GM21576 (cell line): ENCODE data around the gene SMC5.
"Not testable (repeated sequence)": the region's sequence is repeated elsewhere in the genome, so short reads cannot be mapped to it uniquely, and the experiment has no call there.

Source experiments
- ATAC-seq: cut with Tn5 transposase; IDR thresholded peaks from one replicate; pipeline ENCODE4 v1.9.1; 2021; ENCODE audit warnings: mild to moderate bottlenecking, moderate library complexity; ENCODE audit not compliant: unreplicated experiment

The SMC5 gene

GRCh38 chr9:70258692-70259511 is at the start of gene SMC5:
TSS of gene SMC5 (plus strand) at chr9:70258978. CDS start at chr9:70259079, 101 bp downstream.
- peak; percentile 81 for ATAC-seq

GRCh38 chr9:70217029-70217428 is 41.7 kb upstream of the SMC5 start:
- ATAC-seq = no peak

- no peak for ATAC-seq
Observed at GRCh38 chr9:70218767-70219166, 40.0 kb upstream of the SMC5 start.

GRCh38 chr9:70220216-70220615 is 38.6 kb upstream of the SMC5 start:
- no peak for ATAC-seq

GRCh38 chr9:70222354-70222753 is 36.4 kb upstream of the SMC5 start:
- no peak for ATAC-seq

- no peak for ATAC-seq
Observed at GRCh38 chr9:70228118-70228517, 30.7 kb upstream of the SMC5 start.

GRCh38 chr9:70228611-70229010 is 30.2 kb upstream of the SMC5 start:
- no peak for ATAC-seq

- ATAC-seq = no peak
Observed at GRCh38 chr9:70229026-70229425, 29.8 kb upstream of the SMC5 start.

- no peak for ATAC-seq
Observed at GRCh38 chr9:70229579-70229978, 29.2 kb upstream of the SMC5 start.

GRCh38 chr9:70232476-70232875 is 26.3 kb upstream of the SMC5 start:
- no peak for ATAC-seq

GRCh38 chr9:70234208-70234607 is 24.6 kb upstream of the SMC5 start:
- ATAC-seq = not testable (repeated sequence)

GRCh38 chr9:70245952-70246351 is 12.8 kb upstream of the SMC5 start:
- ATAC-seq = not testable (repeated sequence)

GRCh38 chr9:70250221-70250620 is 8.6 kb upstream of the SMC5 start:
- ATAC-seq = no peak

GRCh38 chr9:70255486-70255885 is 3.3 kb upstream of the SMC5 start:
- no peak for ATAC-seq

- no peak for ATAC-seq
Observed at GRCh38 chr9:70256123-70256551, 2.6 kb upstream of the SMC5 start.

GRCh38 chr9:70257502-70257901 is 1.3 kb upstream of the SMC5 start:
- ATAC-seq = no peak

- peak; percentile 38 for ATAC-seq
Observed at GRCh38 chr9:70257991-70258691, 637 bp upstream of the SMC5 start.

GRCh38 chr9:70259512-70259802 is 679 bp downstream of the SMC5 start:
- ATAC-seq = no peak

- no peak for ATAC-seq
Observed at GRCh38 chr9:70260007-70260443, 1.2 kb downstream of the SMC5 start.

GRCh38 chr9:70260606-70261005 is 1.8 kb downstream of the SMC5 start:
- peak; percentile 35 for ATAC-seq

- no peak for ATAC-seq
Observed at GRCh38 chr9:70261131-70261870, 2.5 kb downstream of the SMC5 start.

- no peak for ATAC-seq
Observed at GRCh38 chr9:70262366-70262765, 3.6 kb downstream of the SMC5 start.
